Fibroblast of lung (primary cell): ENCODE results near the gene CFAP73.

Source experiments
- EZH2 ChIP-seq: IDR thresholded peaks from 2 replicates; pipeline ENCODE4 v1.5.1; 2012; ENCODE audit warnings: low read length, control low read depth, mild to moderate bottlenecking; ENCODE audit errors: missing control alignments
- TF ChIP-seq, protein P1 (sequence below), 2 donors: IDR thresholded peaks in 1 of 2; conservative IDR thresholded peaks in 1 of 2; 1 replicate in 1 of 2; 2 replicates in 1 of 2; pipeline ENCODE4 v1.5.1; 2011 to 2012; ENCODE audit warnings: low read length in 2 of 2, control low read depth in 1 of 2, inconsistent platforms in 1 of 2, low read depth in 1 of 2, mild to moderate bottlenecking in 1 of 2

DNA sequence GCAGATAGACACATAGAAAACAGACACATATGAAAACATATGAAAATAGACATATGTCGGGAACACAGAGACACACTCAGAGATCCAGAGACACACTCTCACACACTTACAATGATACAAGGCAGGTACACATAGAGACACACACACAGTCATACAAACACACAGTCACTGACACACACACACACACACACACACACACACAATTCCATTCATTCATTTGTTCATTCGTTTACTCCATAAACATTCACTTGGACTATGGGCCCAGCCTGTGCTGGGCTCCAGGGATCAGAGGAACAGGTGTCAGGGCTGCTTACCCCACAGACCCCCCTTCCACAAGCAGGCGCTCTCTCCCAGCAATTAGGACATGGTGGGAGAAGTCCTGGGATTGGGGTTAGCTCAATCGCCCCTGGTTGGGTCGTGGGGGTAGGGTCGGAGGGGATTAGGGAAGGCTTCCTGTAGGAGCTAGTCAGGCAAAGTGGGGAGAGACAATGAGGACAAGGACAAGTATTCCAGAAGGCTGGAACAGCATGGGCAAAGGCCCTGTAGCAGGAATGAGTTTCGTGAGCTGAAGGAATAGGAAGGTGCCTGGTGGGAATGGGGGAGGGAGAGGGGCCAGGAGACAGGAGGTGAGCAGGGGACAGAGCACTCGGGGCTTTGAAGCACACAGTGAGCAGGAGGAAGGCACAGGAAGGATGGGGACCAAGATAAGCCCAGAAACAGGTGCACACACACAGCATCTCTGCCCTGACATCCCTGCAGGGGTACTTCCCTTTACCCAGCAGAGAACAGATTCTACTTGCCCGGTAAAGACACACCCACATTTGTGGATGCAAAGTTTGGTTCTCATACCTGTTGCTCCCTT is 20.5 kb upstream of the CFAP73 start:
- no peak for TF ChIP-seq EZH2
- TF ChIP-seq, protein P1, sequence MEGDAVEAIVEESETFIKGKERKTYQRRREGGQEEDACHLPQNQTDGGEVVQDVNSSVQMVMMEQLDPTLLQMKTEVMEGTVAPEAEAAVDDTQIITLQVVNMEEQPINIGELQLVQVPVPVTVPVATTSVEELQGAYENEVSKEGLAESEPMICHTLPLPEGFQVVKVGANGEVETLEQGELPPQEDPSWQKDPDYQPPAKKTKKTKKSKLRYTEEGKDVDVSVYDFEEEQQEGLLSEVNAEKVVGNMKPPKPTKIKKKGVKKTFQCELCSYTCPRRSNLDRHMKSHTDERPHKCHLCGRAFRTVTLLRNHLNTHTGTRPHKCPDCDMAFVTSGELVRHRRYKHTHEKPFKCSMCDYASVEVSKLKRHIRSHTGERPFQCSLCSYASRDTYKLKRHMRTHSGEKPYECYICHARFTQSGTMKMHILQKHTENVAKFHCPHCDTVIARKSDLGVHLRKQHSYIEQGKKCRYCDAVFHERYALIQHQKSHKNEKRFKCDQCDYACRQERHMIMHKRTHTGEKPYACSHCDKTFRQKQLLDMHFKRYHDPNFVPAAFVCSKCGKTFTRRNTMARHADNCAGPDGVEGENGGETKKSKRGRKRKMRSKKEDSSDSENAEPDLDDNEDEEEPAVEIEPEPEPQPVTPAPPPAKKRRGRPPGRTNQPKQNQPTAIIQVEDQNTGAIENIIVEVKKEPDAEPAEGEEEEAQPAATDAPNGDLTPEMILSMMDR (conservative IDR thresholded peaks at IDR 0.05 in 1 of 2, IDR thresholded peaks at IDR 0.05 in 1 of 2; ENCODE audit: low read depth in 1 of 2, low read length in 2 of 2) = no peak
